Glomerular endothelial cell (primary cell): ENCODE results near the gene TCERG1L. TPM values are rescaled to one million over a fixed set of nuclear protein-coding genes. Genes with fewer than 3 reads are reported as not detected.

ENCODE experiments used
- DNase-seq: peaks from one replicate; pipeline ENCODE4 v3.0.0-alpha.2; 2011; ENCODE audit warnings: low read depth, low spot score; ENCODE audit errors: extremely low read depth
- total RNA-seq: library from RNA; depleted of rRNA; stranded (reverse); fragments of >200 nt; gene quantifications from 2 replicates; pipeline ENCODE4 v1.2.3, GENCODE V29; 2015

Gene TCERG1L
- total RNA-seq, 1 donor from 2014 or later = not detected

DNA sequence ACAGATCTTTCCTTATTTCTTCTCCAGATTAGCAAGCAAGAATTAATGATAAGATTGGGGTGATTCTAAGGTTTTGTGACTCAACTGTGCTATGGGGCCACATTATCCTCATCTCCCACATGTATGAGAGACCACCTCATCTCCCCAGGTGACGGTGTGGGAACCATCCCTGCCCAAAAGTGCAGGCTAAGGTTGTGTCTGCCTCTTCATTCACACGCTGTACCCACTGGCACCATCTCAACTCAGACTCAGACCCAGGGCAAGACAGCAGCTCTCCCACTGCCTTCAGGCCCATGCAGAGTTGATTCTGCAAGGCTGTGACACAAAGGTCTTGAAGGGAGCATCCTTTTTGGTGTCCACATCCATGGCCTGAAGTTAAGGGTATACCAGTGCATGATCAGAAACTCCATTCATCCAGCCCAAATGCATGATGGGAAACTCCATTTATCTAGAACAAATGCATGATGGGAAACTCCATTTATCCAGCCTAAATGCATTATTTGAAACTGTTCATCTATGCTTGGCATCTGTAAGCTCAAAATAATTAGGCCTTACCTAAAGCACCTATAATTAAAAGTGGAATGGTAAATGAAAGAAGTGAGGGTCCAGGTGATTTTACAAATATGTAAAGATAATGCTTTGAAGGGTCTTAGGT lies 99.4 kb downstream of the TCERG1L start:
- DNase-seq = no peak

DNA sequence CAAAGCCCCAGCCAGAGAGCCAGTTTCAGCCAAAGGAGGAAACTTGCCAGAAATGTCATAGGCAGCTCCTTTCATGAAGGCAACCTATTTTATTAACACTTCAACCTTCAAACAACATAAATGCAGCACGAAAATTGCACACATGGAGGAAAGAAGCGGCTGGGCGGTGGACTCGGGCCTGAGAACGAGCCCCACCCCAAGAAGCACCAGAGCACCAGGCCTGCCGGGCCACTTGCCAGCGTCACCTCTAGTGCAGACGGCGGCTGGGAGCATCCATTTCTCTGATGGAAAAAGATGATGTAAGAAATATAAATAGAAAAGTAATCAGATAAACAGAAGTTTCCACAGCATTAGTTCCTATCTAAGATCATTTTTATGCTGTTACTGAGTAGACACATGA lies 100.0 kb downstream of the TCERG1L start:
- no peak for DNase-seq

DNA sequence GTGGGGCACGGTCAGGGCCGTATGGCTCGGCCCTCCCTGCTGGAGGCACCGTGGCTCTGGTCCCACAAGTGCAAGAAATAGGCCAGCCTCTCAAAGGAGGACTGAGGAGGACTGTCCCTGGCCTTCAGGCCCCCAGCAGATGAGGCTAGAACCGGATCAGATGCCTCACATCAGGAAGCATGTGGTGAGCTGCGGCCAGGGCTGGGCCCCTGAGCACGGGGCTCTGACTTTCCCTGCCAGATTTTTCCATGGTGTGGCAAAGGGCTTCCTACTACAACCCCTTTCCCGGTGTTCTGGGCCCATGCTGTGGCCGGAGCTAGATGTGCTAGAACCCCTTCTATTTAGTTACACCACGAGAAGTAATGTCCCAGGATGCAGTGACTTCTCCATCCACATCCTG lies 100.4 kb downstream of the TCERG1L start:
- DNase-seq = no peak

DNA sequence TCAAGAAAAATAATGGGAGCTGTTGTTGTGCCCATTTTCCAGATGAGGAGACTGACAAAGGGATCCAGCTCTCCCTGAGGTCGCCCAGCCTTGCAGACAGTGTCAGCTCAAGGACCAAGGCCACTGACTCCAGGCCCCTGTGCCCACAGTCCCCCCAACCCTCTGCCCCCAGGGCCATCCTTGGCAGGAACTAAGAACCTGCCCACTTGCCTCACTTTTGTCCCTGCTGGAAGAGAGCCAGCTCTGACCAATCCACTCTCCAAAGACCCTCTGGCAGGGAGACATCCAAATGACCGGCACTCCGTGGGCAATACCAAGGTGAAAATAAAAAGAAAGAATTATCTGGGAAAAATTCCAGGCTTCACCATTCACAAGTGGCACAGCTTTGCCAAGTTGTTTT lies 101.3 kb downstream of the TCERG1L start:
- DNase-seq = no peak

DNA sequence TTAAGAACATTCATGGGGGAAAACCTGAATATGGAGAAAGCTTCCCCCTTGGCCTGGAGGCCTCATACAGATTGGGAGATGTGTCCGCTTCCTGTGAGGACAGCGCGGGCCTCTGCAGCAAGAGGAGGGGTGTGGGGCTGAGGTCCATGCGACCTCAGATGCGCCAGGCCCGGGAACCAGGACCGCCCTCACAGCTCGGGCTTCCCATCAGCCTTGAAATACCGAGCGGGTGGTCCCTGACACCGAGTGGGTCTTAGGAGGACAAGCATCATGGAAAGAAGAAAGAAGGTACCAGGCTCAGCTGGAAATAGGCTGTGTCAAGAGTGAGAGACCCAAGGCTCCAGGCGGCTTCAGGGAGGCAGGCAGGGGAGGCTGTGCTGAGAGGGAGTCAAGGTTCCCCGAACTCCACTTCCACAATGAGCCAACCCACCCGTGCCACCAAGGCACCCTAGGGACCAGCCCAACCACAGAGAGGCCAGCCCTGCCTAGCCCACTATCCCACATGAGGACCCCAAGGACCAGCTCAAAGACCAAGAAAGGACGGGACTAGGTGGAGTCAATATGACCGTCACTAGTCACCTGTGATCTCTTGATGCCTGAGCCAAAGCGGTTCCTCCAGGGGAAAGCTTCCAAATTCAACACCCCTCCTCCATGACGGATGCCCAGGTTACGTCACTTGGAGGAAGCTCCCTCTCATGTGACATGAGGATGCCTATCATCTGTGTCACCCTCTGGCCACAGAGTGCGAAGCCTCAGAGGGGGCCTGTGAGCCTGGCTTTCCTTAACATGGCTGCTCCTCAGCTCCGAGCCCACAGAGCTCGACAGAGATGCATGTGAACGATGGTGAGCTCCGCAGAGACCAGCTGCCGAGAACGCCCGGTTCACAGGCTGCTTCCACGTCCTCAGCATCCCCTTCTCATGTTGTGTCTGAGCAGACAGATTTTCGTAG lies 103.7 kb downstream of the TCERG1L start:
- no peak for DNase-seq

DNA sequence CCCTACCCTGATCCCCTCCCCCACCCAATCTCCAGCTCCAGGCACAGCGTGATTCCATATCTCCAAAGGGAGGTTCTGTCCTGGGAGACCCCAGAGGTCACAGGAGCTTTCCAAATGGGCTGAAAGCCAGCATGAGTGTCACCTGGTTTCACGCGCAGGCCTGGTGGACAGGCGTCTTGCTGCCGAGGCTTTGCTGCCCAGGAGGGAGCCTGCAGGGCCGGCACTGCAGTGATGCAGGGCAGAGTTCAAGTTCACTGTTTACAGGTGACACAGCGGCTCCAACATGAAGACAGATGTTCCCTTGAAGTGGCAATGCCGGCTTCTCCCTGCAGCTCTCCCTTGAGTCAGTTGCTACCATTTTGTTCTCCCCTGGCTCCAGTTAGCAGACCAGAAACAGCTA lies 104.3 kb downstream of the TCERG1L start:
- DNase-seq = no peak

DNA sequence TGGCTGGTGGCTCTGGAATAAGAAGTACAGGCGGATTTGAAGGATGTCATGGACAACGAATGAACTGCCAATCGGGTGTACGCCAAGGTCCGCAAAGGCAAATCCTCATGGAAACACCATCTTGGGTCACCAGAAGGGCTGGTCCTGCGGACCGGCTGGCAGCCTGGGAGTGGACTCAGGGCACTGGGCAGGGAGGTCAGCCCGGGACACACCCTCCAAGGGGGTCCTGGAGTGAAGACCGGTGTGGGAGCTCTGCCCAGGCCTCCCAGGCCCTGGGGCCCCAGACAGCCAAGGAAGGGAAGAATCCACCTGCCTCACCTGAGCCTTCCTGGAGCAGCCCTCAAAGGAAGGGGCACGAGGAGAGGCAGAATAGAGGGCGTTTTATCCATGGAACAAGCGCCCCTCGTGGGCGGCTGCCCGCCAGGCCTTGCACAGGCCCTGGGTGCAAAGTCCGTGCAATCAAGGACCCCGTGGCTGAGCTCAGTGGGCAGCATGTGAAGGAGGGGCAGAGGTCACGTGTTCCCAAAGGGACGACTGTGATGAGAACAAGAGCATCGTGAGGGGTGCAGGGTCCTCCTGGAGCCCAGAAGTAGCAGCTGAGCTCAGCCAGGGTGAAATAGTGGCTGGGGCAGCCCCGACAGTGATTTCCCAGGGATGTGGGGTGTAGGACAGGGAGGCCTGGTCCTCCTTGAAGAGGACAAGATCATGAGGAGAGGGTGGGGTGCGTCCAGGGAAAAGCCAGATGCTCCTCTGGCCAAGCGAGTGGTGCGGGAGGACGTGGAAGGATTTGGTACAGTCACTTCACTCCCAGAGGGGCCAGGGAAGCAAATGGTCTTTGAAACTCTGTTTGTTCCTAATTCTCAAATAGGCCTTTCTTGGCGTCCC lies 105.2 kb downstream of the TCERG1L start:
- no peak for DNase-seq

DNA sequence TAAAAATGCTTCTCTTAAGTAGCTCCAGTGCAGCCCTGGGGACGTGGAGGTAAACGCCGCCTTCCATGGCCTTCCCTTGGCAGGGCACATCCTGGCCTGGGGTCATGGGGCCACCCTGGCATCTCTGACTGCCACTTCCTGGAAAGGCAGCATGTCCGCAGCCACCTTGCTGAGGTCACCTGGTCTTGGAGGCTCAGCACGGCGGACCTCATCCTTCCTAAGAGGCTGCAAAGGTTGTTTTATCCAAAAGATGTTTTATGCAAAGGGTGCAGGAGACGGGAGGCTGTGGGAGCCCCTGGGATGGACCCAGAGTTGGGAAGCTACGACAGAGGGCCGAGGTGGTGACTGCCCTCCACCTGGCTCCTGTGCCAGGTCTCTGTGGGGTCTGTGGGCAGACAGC lies 106.0 kb downstream of the TCERG1L start:
- DNase-seq = no peak

DNA sequence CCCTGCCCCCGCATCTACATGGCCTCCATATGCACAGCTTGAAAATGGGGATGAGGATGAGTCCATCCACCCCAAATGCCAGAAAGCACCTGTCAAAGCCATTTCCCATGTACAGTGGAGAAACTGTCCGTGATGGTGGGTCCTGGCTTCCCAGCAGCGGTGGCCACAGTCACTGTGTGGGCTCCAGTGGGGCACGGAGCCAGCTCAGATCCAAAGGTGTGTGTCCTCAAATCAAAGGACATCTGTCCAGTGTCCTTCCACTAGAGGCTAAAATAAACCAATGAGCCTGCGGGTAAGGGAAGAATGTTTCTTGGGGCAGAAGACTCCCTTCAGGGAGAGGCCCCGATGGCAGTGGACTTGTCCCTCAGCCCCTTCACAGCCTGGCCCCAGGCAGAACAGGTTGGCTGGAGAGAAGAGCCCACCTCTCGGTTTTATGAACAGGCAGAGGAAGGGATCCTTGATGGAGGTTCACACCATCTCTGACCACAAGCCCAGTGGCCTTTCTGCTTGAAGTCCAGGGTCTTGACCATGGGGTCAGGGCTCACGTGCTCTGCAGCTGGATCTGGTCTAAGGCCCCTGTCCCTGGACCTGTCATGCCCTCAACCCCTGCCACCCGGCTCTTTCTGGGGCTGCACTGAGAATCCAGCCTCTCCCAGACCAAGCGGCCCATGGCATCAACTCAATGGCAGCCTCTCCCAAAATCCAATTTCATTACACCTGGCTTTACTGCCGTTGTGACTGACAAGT lies 106.9 kb downstream of the TCERG1L start:
- no peak for DNase-seq

DNA sequence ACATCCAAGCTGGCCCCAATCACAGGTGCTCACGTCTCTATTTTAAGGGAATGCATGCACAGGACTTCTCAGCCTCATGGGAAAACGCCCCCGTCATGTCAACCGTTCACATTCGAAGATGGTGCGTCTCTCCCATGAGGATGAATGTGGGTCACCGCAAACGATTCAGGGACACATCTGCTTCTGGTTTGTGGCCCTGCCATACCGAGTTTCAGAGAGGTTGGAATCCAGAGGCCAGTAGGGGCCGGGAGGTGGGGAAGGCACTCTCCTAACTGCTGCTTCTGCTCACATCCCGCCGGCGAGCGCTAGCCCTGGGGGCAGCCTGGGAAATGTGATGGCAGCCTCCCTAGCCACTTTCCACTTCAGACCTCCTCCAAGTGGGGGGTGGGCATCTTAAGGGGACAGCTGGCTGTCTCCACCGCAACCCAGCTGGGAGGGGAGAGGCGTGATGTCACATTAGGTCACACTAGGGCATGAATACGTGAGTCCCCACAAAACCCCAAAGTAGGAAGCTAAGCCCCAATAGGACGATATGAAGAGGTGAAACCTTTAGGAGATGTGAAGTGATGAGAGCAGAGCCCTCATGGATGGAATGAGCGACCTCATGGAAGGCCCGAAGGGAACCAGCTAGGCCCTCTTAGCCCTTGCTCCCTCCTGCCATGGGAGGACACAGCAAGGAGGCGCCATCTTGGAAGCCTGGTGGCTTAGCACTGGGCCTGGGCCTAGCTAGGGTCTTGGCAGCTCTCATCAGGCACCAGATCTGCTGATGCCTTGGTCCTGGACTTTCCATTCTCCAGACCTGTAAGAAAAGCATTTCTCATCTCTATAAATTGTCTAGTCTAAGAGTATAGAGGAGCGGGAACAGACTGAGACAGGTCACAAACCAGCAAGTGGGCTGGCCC lies 107.8 kb downstream of the TCERG1L start:
- DNase-seq = no peak

DNA sequence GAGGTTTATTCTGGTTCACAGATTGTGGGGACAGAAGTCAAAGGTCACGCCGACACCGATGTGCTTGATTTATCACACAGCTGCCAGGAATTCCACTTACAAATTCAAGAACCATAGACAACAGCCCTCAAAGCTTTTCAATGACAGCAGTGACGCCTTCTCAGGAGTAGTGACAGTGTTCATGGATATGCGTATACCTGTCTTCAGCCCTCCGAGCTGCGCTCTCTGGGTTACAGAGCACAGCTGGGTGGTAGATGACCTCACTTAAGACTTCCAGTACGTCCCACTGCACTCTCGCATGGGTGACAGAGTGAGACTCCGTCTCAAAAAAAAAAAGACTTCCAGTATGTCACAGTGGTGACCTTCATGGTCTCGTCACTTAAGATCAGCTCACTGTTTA lies 108.5 kb downstream of the TCERG1L start:
- DNase-seq = no peak

DNA sequence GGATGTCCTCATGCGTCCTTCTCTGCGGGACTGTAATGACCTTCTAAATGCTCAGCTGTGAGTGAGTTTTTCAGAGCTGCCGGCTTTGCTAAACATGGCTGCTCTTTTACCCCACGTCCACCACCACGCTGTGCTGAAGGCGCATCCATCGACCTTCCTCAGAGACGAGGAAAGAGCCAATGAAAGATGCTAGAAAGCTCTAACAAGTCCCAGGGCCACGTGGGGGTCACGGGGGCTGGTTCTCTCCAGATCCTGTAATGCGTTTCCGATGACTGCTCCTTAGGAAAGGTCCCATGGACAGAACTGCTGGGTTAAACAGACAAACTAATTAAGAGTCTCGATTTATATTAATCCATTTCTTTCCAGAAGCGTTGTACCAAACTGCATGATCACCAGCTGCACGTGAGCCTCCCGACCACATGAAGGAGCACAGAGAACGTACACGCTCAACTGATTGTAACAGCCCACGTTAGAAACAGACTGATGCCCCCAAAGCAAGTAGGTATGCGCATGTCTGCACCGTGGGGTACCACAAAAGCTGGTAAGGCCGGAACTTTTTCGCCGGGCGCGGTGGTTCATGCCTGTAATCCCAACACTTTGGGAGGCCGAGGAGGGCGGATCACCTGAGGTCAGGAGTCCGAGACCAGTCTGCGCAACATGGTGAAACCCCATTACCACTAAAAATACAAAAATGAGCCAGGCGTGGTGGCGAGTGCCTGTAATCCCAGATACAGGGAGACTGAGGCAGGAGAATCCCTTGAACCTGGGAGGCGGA lies 109.6 kb downstream of the TCERG1L start:
- DNase-seq = no peak

DNA sequence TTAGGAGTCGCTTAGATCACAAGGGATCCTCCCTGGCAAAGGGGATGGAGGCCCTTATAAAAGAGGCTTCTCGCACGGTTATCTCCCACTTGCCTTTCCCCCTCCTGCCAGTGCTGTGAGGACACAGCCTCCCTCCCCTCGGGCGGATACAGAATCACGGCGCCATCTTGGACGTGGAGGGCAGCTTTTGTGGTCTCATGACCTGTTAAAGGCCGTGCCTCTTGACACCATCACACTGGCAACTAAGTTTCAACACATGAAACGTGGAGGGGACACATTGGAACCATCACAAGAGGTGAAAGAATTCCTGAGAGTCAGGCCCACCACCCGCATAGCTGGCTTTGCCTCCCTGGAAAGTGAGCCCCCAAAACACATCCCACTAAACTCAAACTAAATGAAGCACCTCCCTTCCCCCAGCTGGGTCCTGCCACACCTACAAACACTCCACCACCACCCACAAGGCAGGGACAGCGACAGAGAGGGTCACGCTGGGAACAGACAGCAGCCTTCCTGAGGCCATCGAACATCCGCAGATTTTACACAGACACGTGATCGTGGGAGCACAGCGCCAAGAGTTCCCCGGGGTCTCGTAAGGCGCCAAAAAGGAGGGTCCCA lies 110.6 kb downstream of the TCERG1L start:
- DNase-seq = no peak

DNA sequence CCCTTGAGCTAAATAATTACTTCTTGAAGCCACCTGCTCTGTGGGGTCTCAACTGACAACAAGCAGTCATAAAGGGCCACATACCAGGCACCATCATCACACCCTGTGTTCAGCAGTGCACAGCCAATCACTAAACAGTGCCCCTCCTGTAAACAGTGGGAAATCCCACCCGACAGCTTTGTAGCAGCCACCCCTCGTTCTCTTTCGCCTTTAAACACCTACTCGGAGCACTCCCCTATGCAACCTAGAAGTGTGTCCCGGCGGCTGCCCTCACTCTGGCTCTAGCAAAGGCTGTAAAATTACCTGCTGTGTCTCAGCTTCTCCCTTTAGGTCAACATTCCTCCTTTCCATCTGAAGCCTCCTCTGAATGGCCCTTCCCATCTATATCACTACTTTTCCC lies 111.9 kb downstream of the TCERG1L start:
- DNase-seq = no peak

DNA sequence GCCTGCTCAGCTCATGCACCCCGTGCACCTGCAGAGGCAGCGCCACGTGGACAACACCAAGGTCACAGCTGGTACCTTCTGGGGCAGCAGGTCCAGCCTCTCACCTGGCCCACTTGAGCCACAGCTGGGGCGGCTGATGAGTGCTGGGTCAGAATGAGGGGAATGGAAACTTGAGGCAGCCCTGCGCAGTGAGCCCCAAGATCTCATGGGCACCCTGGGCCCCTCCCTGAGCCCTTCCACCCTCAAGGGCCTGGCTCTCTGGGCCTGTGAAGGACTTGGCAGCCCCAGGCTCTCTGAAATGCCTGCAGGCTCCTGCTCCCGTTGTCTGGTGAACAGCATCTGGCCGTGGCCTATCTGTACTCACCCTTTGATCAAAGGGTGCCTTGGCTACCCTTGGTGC lies 112.7 kb downstream of the TCERG1L start:
- no peak for DNase-seq

DNA sequence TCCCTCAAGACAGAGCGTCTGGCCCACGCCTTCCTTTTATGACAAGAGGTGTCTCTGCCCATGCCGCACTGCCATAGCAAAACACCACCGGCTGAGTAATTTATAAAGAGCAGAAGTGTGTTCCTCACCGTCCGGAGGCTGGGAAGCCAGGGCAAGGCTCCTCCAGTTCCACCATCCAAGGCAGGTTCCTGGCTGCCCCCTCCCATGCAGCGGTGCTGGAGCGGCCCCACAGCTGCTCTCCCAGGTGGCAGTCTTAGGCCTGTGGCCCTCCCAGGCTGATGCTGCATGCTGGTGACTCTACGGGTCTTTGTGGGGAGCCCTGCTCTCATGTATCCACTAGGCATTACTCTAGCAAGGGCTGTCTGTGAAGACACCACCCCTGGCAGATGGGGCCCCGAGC lies 113.1 kb downstream of the TCERG1L start:
- DNase-seq = no peak

DNA sequence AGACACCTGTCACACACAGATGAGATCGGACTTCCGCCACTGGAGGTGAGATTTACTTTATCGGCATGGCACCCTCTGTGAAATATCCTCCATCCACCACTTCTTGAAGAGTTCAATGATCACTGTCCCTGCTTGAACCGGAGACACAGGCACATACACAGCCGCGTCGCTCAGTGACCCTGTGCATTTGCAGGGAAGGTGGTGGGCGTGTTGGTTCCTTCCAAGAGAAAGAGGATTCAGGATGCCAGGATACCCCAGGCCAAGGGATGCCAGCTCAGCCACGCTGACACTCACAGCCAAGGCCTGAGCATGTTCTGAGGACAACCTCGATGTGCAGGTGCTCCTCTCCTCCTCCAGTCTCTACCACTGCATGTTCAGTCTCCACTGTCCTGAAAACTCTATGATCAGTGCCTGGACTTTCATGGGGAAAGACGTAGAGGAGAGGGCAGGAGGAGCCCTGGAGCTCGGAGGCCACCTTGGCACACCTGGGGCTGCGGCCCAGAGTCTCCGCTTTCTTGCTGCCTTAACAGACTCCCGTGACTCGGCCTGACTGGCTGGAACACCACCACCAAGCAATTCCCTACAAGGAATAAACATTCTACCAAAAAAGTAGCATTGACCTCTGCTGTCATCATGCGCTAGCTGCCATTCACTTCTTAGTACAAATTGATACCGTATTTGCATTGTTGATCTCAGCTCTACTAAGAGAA lies 115.2 kb downstream of the TCERG1L start:
- no peak for DNase-seq
